DND-41 (cell line): ENCODE measurements around the gene PTPRN.
"Not testable (repeated sequence)": the region's sequence is repeated elsewhere in the genome, so short reads cannot be mapped to it uniquely, and the experiment has no call there.

Experiments
- ATAC-seq: fragments of 200-7000 bp; cut with Tn5 transposase; 3 replicates; pipeline ENCODE4 v1.9.1; 2021; ENCODE audit warnings: low read depth; ENCODE audit not compliant: insufficient read depth
- DNase-seq: peaks from one replicate; pipeline ENCODE4 v3.0.0-alpha.2; 2020
- H2AFZ ChIP-seq: 2 replicates; pipeline ENCODE4 v1.6.0; 2012; ENCODE audit warnings: low read depth, low read length
- H3K27ac ChIP-seq: 2 replicates; pipeline ENCODE4 v1.5.1; 2012; ENCODE audit warnings: low read length, inconsistent platforms
- H3K27me3 ChIP-seq: fragments of 200-600 bp; sonication (generic); 2 replicates; pipeline ENCODE4 v1.6.0; 2012; ENCODE audit warnings: low read length, mild to moderate bottlenecking, inconsistent platforms; ENCODE audit not compliant: insufficient read depth, poor library complexity
- H3K36me3 ChIP-seq: 2 replicates; pipeline ENCODE4 v1.5.1; 2012; ENCODE audit warnings: low read length, inconsistent platforms; ENCODE audit not compliant: insufficient read depth
- H3K4me1 ChIP-seq: 2 replicates; pipeline ENCODE4 v1.5.1; 2012; ENCODE audit warnings: mild to moderate bottlenecking, low read length; ENCODE audit not compliant: insufficient read depth
- H3K4me2 ChIP-seq: 2 replicates; pipeline ENCODE4 v1.6.0; 2012; ENCODE audit warnings: mild to moderate bottlenecking, moderate library complexity, low read length, inconsistent platforms; ENCODE audit not compliant: insufficient read depth
- H3K4me3 ChIP-seq, 2 experiments: fragments of 200-600 bp in 1 of 2; shearing (Covaris generic) in 1 of 2; 2 replicates each; pipeline ENCODE4 v1.5.1; 2012 to 2016; ENCODE audit warnings: inconsistent platforms in 2 of 2, low read length in 2 of 2, mild to moderate bottlenecking in 2 of 2, low read depth in 1 of 2, moderate library complexity in 1 of 2
- H3K79me2 ChIP-seq: 2 replicates; pipeline ENCODE4 v1.6.0; 2012; ENCODE audit warnings: low read length, inconsistent platforms; ENCODE audit not compliant: insufficient read depth
- H3K9ac ChIP-seq: 2 replicates; pipeline ENCODE4 v1.6.0; 2012; ENCODE audit warnings: low read depth, mild to moderate bottlenecking, inconsistent platforms, low read length, moderate library complexity
- H3K9me3 ChIP-seq: 2 replicates; pipeline ENCODE4 v1.5.1; 2012; ENCODE audit warnings: low read length, moderate library complexity, mild to moderate bottlenecking, inconsistent platforms; ENCODE audit not compliant: insufficient read depth, severe bottlenecking
- H4K20me1 ChIP-seq: 2 replicates; pipeline ENCODE4 v1.6.0; 2012; ENCODE audit warnings: low read length; ENCODE audit not compliant: insufficient read depth
- CTCF ChIP-seq: IDR thresholded peaks from 2 replicates; pipeline ENCODE4 v1.5.1; 2012; ENCODE audit warnings: borderline replicate concordance, low read length, moderate library complexity, mild to moderate bottlenecking; ENCODE audit not compliant: poor library complexity, severe bottlenecking; ENCODE audit errors: extremely low read depth
- EZH2 ChIP-seq: IDR thresholded peaks from 3 replicates; pipeline ENCODE4 v1.6.1; 2012; ENCODE audit warnings: borderline replicate concordance, low read depth, mild to moderate bottlenecking, moderate library complexity, low read length, inconsistent platforms; ENCODE audit not compliant: severe bottlenecking

The PTPRN gene

GRCh38 chr2:219266232-219266631 lies 43.0 kb downstream of the PTPRN start:
- Histone ChIP-seq H3K9ac (no peak overlapping the region), H3K79me2 (no peaks in the 10 kb centered on the region), H3K4me1 (0 out of 2 replicates have a peak, but pooled peaks cover 2% of the 10 kb centered on the region), H2AFZ (no peak overlapping the region), H4K20me1 (no peaks in the 10 kb centered on the region), H3K9me3 (no peaks in the 10 kb centered on the region), H3K4me2 (no peak overlapping the region), H3K27ac (no peak overlapping the region), H3K36me3 (no peaks in the 10 kb centered on the region), H3K4me3 (no peak overlapping the region), H3K27me3 (peaks cover 10% of the 10 kb centered on the region)
- no peak for TF ChIP-seq CTCF
- TF ChIP-seq EZH2, result no peak
- ATAC-seq (no peak), DNase-seq (no peak)

GRCh38 chr2:219261024-219261855 lies 48.0 kb downstream of the PTPRN start:
- ATAC-seq, result no peak
- no peak overlapping the region for H2AFZ ChIP-seq
- no peak overlapping the region for H3K27ac ChIP-seq

GRCh38 chr2:219258942-219259341 lies 50.3 kb downstream of the PTPRN start:
- ATAC-seq, H3K36me3 ChIP-seq, H2AFZ ChIP-seq, H3K27ac ChIP-seq, DNase-seq, H3K4me2 ChIP-seq, H3K79me2 ChIP-seq, H4K20me1 ChIP-seq, H3K9me3 ChIP-seq, H3K9ac ChIP-seq, H3K4me3 ChIP-seq: not testable (repeated sequence)
- H3K4me1 ChIP-seq, result peaks cover 13% of the 10 kb centered on the region
- peaks cover 33% of the 10 kb centered on the region for H3K27me3 ChIP-seq

More at GRCh38 chr2:219261024-219261855, 48.0 kb downstream of the PTPRN start:
- TF ChIP-seq CTCF (no peak), EZH2 (no peak)
- H3K4me3 ChIP-seq, result no peak overlapping the region
- H3K4me2 ChIP-seq, result no peak overlapping the region
- no peaks in the 10 kb centered on the region for H4K20me1 ChIP-seq
- H3K27me3 ChIP-seq, result peaks cover 19% of the 10 kb centered on the region
- H3K9ac ChIP-seq, result no peak overlapping the region
- H3K79me2 ChIP-seq, result no peaks in the 10 kb centered on the region
- H3K9me3 ChIP-seq, result no peaks in the 10 kb centered on the region
- DNase-seq, result no peak
- H3K36me3 ChIP-seq, result no peaks in the 10 kb centered on the region
- 0 out of 2 replicates have a peak, but pooled peaks cover 3% of the 10 kb centered on the region for H3K4me1 ChIP-seq

GRCh38 chr2:219254590-219255201 lies 54.5 kb downstream of the PTPRN start:
- no peak overlapping the region for H3K27ac ChIP-seq
- no peak overlapping the region for H3K9ac ChIP-seq
- no peaks in the 10 kb centered on the region for H3K36me3 ChIP-seq
- no peaks in the 10 kb centered on the region for H3K9me3 ChIP-seq
- H4K20me1 ChIP-seq, result peaks cover 26% of the 10 kb centered on the region
- H3K4me2 ChIP-seq, result peak overlapping the region; percentile 99; the same call in 1 of the 2 replicates
- H2AFZ ChIP-seq, result no peak overlapping the region
- no peak for ATAC-seq
- no peak for TF ChIP-seq CTCF
- TF ChIP-seq EZH2, result no peak
- peaks cover 46% of the 10 kb centered on the region for H3K27me3 ChIP-seq
- H3K4me3 ChIP-seq, result no peak overlapping the region
- H3K4me1 ChIP-seq, result peaks cover 29% of the 10 kb centered on the region
- DNase-seq, result no peak
- no peaks in the 10 kb centered on the region for H3K79me2 ChIP-seq
